ENCODE results near the gene C14orf93.
A peak's percentile ranks its signal among the peaks of the same experiment; 100 is the strongest.

C14orf93 gene

GRCh38 chr14:22995889-22996625 is 13.9 kb downstream of the C14orf93 start:
- DNase-seq (ENCODE audit: extremely low read depth, insufficient read length), result no peak
- no peaks in the 10 kb centered on the region for H3K27me3 ChIP-seq (replicated peaks; ENCODE audit: control insufficient read depth, insufficient read depth, low read length)
- H3K36me3 ChIP-seq (ENCODE audit: control insufficient read depth, insufficient read depth, low read length), result no peaks in the 10 kb centered on the region
- no peak overlapping the region for H3K4me3 ChIP-seq (replicated peaks; ENCODE audit: low read depth, low read length)
- TF ChIP-seq CTCF (IDR thresholded peaks at IDR 0.05; ENCODE audit: insufficient read depth, low read length, poor library complexity, severe bottlenecking), result no peak

- Histone ChIP-seq H3K36me3 (ENCODE audit: control insufficient read depth, insufficient read depth, low read length) (no peaks in the 10 kb centered on the region), H3K27me3 (replicated peaks; ENCODE audit: control insufficient read depth, insufficient read depth, low read length) (no peaks in the 10 kb centered on the region), H3K4me3 (replicated peaks; ENCODE audit: low read depth, low read length) (no peak overlapping the region)
- no peak for DNase-seq (ENCODE audit: extremely low read depth, insufficient read length)
- peak; percentile 71 for TF ChIP-seq CTCF (IDR thresholded peaks at IDR 0.05; ENCODE audit: insufficient read depth, low read length, poor library complexity, severe bottlenecking)
These were observed 15.1 kb downstream of the C14orf93 start for GRCh38 chr14:22994762-22995275.

GRCh38 chr14:22993517-22993916 is 16.4 kb downstream of the C14orf93 start:
- TF ChIP-seq CTCF (IDR thresholded peaks at IDR 0.05; ENCODE audit: insufficient read depth, low read length, poor library complexity, severe bottlenecking), result no peak
- Histone ChIP-seq H3K36me3 (ENCODE audit: control insufficient read depth, insufficient read depth, low read length) (no peaks in the 10 kb centered on the region), H3K4me3 (replicated peaks; ENCODE audit: low read depth, low read length) (no peak overlapping the region), H3K27me3 (replicated peaks; ENCODE audit: control insufficient read depth, insufficient read depth, low read length) (no peaks in the 10 kb centered on the region)
- no peak for DNase-seq (ENCODE audit: extremely low read depth, insufficient read length)

DNA sequence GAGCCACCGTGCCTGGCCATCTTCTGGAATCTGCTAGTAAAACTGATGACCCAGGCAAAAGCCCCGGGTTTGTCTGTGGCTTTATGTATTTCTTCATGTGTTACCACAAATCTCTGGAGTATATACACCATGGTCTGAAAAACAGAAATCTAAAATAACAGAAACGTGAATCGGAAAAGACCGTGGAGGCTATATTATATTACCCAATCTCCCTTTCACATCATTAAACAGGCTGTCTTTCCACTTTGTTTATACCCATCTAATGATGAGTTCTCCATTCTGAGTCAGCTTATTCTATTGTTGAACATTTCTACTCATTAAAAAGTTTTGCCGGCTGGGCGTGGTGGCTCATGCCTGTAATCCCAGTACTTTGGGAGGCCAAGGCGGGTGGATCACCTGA is 18.1 kb downstream of the C14orf93 start:
- TF ChIP-seq CTCF (IDR thresholded peaks at IDR 0.05; ENCODE audit: insufficient read depth, low read length, poor library complexity, severe bottlenecking), result no peak
- no peak overlapping the region for H3K4me3 ChIP-seq (replicated peaks; ENCODE audit: low read depth, low read length)
- H3K36me3 ChIP-seq (ENCODE audit: control insufficient read depth, insufficient read depth, low read length), result no peaks in the 10 kb centered on the region
- no peaks in the 10 kb centered on the region for H3K27me3 ChIP-seq (replicated peaks; ENCODE audit: control insufficient read depth, insufficient read depth, low read length)
- no peak for DNase-seq (ENCODE audit: extremely low read depth, insufficient read length)

GRCh38 chr14:22987291-22987690 is 22.7 kb downstream of the C14orf93 start:
- no peak for DNase-seq (ENCODE audit: extremely low read depth, insufficient read length)
- TF ChIP-seq CTCF (IDR thresholded peaks at IDR 0.05; ENCODE audit: insufficient read depth, low read length, poor library complexity, severe bottlenecking), result no peak
- Histone ChIP-seq H3K27me3 (replicated peaks; ENCODE audit: control insufficient read depth, insufficient read depth, low read length) (no peaks in the 10 kb centered on the region), H3K36me3 (ENCODE audit: control insufficient read depth, insufficient read depth, low read length) (no peaks in the 10 kb centered on the region), H3K4me3 (replicated peaks; ENCODE audit: low read depth, low read length) (no peak overlapping the region)
